ENCODE measurements around the gene ASB18. TPM values are rescaled to one million over a fixed set of nuclear protein-coding genes. Genes with fewer than 3 reads are reported as not detected.

ASB18 gene
- total and polyA plus RNA-seq, 2 donors (not counting 3 experiments of a cell fraction or from before 2014, with no cell fraction given): not detected

GRCh38 chr2:236239276-236240065 is 24.7 kb downstream of the ASB18 start:
- peaks cover 7 to 26% of the 10 kb centered on the region in 2 experiments for H3K27me3 ChIP-seq (ENCODE audit: control insufficient read depth in 2 of 2, insufficient read depth in 2 of 2, low read length in 2 of 2)
- H3K4me3 ChIP-seq (replicated peaks in 1 of 3; ENCODE audit: insufficient read depth in 1 of 3, low read depth in 1 of 3, low read length in 3 of 3): no peak overlapping the region
- no peak overlapping the region for H2AFZ ChIP-seq (ENCODE audit: low read depth, low read length)
- H3K4me1 ChIP-seq (ENCODE audit: control insufficient read depth, extremely low read depth, insufficient read depth, low read length): peaks cover 6% of the 10 kb centered on the region
- no peak overlapping the region for H3K27ac ChIP-seq (ENCODE audit: insufficient read depth, low read depth, low read length)
- H3K36me3 ChIP-seq (ENCODE audit: control insufficient read depth in 2 of 2, extremely low read depth in 1 of 2, insufficient read depth in 2 of 2, low read length in 2 of 2): no peaks in the 10 kb centered on the region
- no peak overlapping the region for H3K4me2 ChIP-seq (ENCODE audit: insufficient read depth, low read length)
- dilution Hi-C loops (cut with MboI; ENCODE audit: extremely low pct_ligation_motif_present, low sequenced_read_pairs) (no loop called here), intact Hi-C loops (cut with micrococcal nuclease) (no loop called here)
- no peaks in the 10 kb centered on the region for H3K79me2 ChIP-seq (ENCODE audit: control insufficient read depth, insufficient read depth, low read length)
- ChIA-PET POLR2A (interaction anchor here (0.6 kb wide), 1 partner anchor 8 kb away, joined by 3 read pairs; no protein-coding TSS in a partner anchor), CTCF (interaction anchor here (1.2 to 2.2 kb wide), 3 partner anchors 12 to 59 kb away, joined by 4 to 7 read pairs (median 4); no protein-coding TSS in a partner anchor)
- H3K9ac ChIP-seq (replicated peaks; ENCODE audit: extremely low read depth, insufficient read depth, low read length): no peak overlapping the region
- no peaks in the 10 kb centered on the region for H4K20me1 ChIP-seq (replicated peaks; ENCODE audit: control insufficient read depth, extremely low read depth, insufficient read depth, low read length)
- no peaks in the 10 kb centered on the region for H3K9me1 ChIP-seq (replicated peaks; ENCODE audit: control insufficient read depth, extremely low read depth, insufficient read depth, low read length)
- DNase-seq (ENCODE audit: low read depth, low spot score) (no peak), FAIRE-seq (no peak)
- BruUV-seq (replicated peaks): no TSS peak
- H3K9me3 ChIP-seq (replicated peaks; ENCODE audit: control insufficient read depth, insufficient read depth, low read length): no peaks in the 10 kb centered on the region
- TF ChIP-seq FOS (IDR thresholded peaks at IDR 0.05; ENCODE audit: borderline replicate concordance, insufficient read depth, low read length) (no peak), POLR2AphosphoS5 (IDR thresholded peaks at IDR 0.05; ENCODE audit: insufficient read depth, low read depth, low read length) (no peak), MYC (IDR thresholded peaks at IDR 0.05; ENCODE audit: low read depth, low read length) (no peak), JUN (IDR thresholded peaks at IDR 0.05; ENCODE audit: borderline replicate concordance, insufficient read depth, insufficient read length, low read depth) (no peak), CTCF (IDR thresholded peaks at IDR 0.05; ENCODE audit: extremely low read depth in 1 of 2, insufficient read depth in 1 of 2, low read depth in 1 of 2, low read length in 2 of 2) (no peak), POLR2A (IDR thresholded peaks at IDR 0.05; ENCODE audit: low read depth, low read length) (no peak), EZH2 (IDR thresholded peaks at IDR 0.05; ENCODE audit: borderline replicate concordance, low read depth, low read length, severe bottlenecking) (no peak), GATA2 (IDR thresholded peaks at IDR 0.05; ENCODE audit: insufficient read depth, insufficient read length, low read depth, low read length) (no peak), MAX (IDR thresholded peaks at IDR 0.05; ENCODE audit: insufficient read depth, insufficient read length) (no peak)

All from endothelial cell of umbilical vein (primary cell).